HUES6 (cell line): Measurements from ENCODE around the gene C2CD4B.

Experiments
- H3K27ac ChIP-seq: 2 replicates; pipeline ENCODE4 v1.7.0; 2013; ENCODE audit warnings: low read depth, mild to moderate bottlenecking, low read length, inconsistent platforms
- H3K27me3 ChIP-seq: 2 replicates; pipeline ENCODE4 v1.6.1; 2013; ENCODE audit warnings: low read length; ENCODE audit not compliant: control insufficient read depth, insufficient read depth
- H3K36me3 ChIP-seq: 2 replicates; pipeline ENCODE4 v1.6.1; 2013; ENCODE audit warnings: low read length; ENCODE audit not compliant: control insufficient read depth, insufficient read depth
- H3K4me1 ChIP-seq: 2 replicates; pipeline ENCODE4 v1.6.1; 2013; ENCODE audit warnings: low read length; ENCODE audit not compliant: control insufficient read depth, insufficient read depth
- H3K4me3 ChIP-seq: 2 replicates; pipeline ENCODE4 v1.5.1; 2013; ENCODE audit warnings: low read depth, low read length
- H3K9ac ChIP-seq: one replicate; pipeline ENCODE4 v1.6.1; 2013; ENCODE audit warnings: mild to moderate bottlenecking, low read length
- H3K9me3 ChIP-seq: 2 replicates; pipeline ENCODE4 v1.6.1; 2013; ENCODE audit warnings: low read depth, low read length; ENCODE audit not compliant: control insufficient read depth, insufficient read depth

The C2CD4B gene

DNA sequence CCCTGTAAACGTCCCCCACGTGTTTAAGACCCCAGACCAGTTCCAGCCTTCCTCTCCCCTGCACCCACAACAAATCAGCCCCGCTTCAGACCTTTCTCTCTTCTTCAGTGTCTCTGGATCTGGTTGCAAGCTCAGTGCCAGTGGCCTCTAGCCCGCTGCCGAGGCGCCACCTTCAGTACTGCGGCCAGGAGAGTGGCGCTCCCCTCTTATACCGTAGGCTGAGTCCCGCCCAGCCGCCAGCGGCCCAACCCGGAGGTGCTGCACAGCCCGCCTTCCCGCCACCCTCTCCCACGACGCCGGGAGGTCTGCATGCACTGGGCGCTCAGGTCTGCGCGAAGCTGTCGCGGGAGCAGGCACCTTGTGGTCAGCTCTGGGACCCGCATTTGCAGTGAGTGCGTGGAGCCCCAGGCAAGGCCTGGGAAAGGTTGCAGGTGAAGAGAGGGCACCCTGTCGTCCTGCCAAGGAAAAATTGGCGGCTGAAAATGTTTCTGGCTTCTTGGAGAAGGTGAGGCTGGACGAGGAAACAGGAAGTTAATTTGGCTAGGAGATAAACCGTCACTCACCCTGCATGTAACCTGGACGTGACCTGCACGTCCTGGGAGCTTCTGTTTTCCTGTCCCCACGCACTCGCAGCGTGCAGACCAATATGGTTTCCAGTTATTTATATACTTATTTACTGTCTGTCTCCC, at the start of gene C2CD4B:
TSS of gene C2CD4B (minus strand) at position 182 of the 689 bp plus-strand sequence. CDS start 301 bp downstream, outside the sequence.
- Histone ChIP-seq H3K27me3 (peaks cover 78% of the 10 kb centered on the region), H3K9me3 (no peaks in the 10 kb centered on the region), H3K9ac (no peak within 1 kb of the TSS), H3K27ac (no peak within 1 kb of the TSS), H3K36me3 (no peaks in the 10 kb centered on the region), H3K4me1 (no peaks in the 10 kb centered on the region), H3K4me3 (peak within 1 kb of the TSS; percentile 49)

DNA sequence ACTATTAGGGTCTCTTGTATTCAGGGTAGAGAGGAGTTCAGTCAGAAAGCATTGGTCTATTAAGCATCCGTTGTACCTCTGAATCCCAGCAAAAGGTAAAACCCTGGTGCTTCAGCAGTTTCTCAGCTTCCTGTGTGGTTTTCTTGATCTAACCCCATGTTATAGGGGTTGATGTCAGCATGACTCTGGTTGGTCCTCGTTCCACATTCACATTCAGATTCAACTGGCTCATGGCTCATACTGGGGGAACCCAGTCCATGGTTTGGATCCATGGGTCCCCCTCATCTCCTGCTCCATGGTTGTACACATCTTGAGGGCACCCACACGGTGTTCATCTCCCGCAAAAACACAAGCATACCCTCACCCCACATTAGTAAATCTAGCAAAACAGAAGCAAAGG, 47.7 kb upstream of the C2CD4B start:
- Histone ChIP-seq H3K27ac (no peak overlapping the region), H3K36me3 (no peaks in the 10 kb centered on the region), H3K27me3 (no peaks in the 10 kb centered on the region), H3K4me3 (no peak overlapping the region), H3K9ac (no peak overlapping the region), H3K9me3 (peaks cover 53% of the 10 kb centered on the region), H3K4me1 (no peaks in the 10 kb centered on the region)

- H3K4me1 ChIP-seq: no peaks in the 10 kb centered on the region
- no peaks in the 10 kb centered on the region for H3K27me3 ChIP-seq
- no peak overlapping the region for H3K4me3 ChIP-seq
- no peak overlapping the region for H3K9ac ChIP-seq
- no peak overlapping the region for H3K27ac ChIP-seq
- H3K36me3 ChIP-seq: no peaks in the 10 kb centered on the region
- peaks cover 42% of the 10 kb centered on the region for H3K9me3 ChIP-seq
Observed at GRCh38 chr15:62211348-62211747, 46.3 kb upstream of the C2CD4B start.

DNA sequence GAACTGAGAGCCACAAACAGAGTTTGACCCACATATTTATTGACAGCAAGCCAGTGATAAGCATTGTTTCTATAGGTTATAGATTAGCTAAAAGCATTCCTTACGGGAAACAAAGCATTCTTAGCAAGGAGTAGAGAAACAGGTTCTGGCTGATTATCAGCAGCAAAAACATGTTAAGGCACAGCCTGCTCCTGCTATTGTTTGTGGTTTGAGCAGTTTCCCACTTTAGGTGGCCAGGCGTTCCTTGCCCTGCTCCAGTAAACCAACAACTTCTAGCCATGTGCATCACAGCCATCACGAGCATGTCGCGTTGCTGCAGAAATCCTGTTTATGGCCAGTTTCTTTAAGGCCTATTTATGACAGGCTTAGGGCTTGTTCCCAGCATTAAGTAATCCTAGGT, 44.7 kb upstream of the C2CD4B start:
- Histone ChIP-seq H3K36me3 (no peaks in the 10 kb centered on the region), H3K9ac (no peak overlapping the region), H3K4me1 (no peaks in the 10 kb centered on the region), H3K27me3 (no peaks in the 10 kb centered on the region), H3K27ac (no peak overlapping the region), H3K9me3 (peaks cover 32% of the 10 kb centered on the region), H3K4me3 (no peak overlapping the region)

GRCh38 chr15:62209322-62209721, 44.2 kb upstream of the C2CD4B start:
- Histone ChIP-seq H3K36me3 (no peaks in the 10 kb centered on the region), H3K9me3 (peaks cover 28% of the 10 kb centered on the region), H3K4me1 (no peaks in the 10 kb centered on the region), H3K27me3 (no peaks in the 10 kb centered on the region), H3K27ac (no peak overlapping the region), H3K4me3 (no peak overlapping the region), H3K9ac (no peak overlapping the region)

- no peaks in the 10 kb centered on the region for H3K4me1 ChIP-seq
Observed at GRCh38 chr15:62208884-62209283, 43.8 kb upstream of the C2CD4B start.

GRCh38 chr15:62208367-62208766, 43.3 kb upstream of the C2CD4B start:
- no peak overlapping the region for H3K9ac ChIP-seq
- peaks cover 26% of the 10 kb centered on the region for H3K9me3 ChIP-seq
- H3K27ac ChIP-seq: no peak overlapping the region
- no peaks in the 10 kb centered on the region for H3K27me3 ChIP-seq
- no peaks in the 10 kb centered on the region for H3K36me3 ChIP-seq
- H3K4me1 ChIP-seq: no peaks in the 10 kb centered on the region
- H3K4me3 ChIP-seq: no peak overlapping the region

More at GRCh38 chr15:62208884-62209283, 43.8 kb upstream of the C2CD4B start:
- no peak overlapping the region for H3K27ac ChIP-seq
- H3K9me3 ChIP-seq: peaks cover 26% of the 10 kb centered on the region
- H3K9ac ChIP-seq: no peak overlapping the region
- H3K36me3 ChIP-seq: no peaks in the 10 kb centered on the region
- no peak overlapping the region for H3K4me3 ChIP-seq
- H3K27me3 ChIP-seq: no peaks in the 10 kb centered on the region

GRCh38 chr15:62190675-62191074, 25.6 kb upstream of the C2CD4B start:
- Histone ChIP-seq H3K4me1 (0 out of 2 replicates have a peak, but pooled peaks cover 7% of the 10 kb centered on the region), H3K27me3 (no peaks in the 10 kb centered on the region; the same call in 1 of the 2 replicates), H3K9ac (no peak overlapping the region), H3K9me3 (peaks cover 3% of the 10 kb centered on the region; the same call in 1 of the 2 replicates), H3K4me3 (no peak overlapping the region), H3K27ac (no peak overlapping the region), H3K36me3 (no peaks in the 10 kb centered on the region)

DNA sequence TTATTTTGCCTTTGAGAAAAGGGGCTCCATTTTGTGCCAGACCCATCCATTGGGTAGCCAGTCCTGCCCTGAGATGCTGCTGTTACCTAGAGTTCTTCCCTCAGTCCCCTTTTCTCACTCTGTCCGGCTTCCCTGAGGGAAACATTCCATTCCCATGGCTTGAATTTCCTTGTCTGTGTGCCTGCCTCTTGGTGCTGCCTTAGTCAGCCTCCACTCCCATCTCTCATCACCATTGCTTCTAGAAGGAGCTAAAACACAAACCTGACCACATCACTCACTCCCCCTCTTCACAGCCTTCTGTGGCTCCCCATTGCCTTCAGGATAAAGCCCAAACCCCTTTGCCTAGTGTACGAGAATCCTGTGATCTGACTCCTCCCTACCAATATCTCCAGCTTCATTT, 25.2 kb upstream of the C2CD4B start:
- Histone ChIP-seq H3K27ac (no peak overlapping the region), H3K9ac (no peak overlapping the region), H3K36me3 (no peaks in the 10 kb centered on the region), H3K4me1 (0 out of 2 replicates have a peak, but pooled peaks cover 7% of the 10 kb centered on the region), H3K4me3 (no peak overlapping the region), H3K27me3 (no peaks in the 10 kb centered on the region; the same call in 1 of the 2 replicates), H3K9me3 (peaks cover 3% of the 10 kb centered on the region; the same call in 1 of the 2 replicates)

- no peaks in the 10 kb centered on the region for H3K36me3 ChIP-seq
- H3K27me3 ChIP-seq: no peaks in the 10 kb centered on the region; the same call in 1 of the 2 replicates
- peaks cover 3% of the 10 kb centered on the region; the same call in 1 of the 2 replicates for H3K9me3 ChIP-seq
- H3K27ac ChIP-seq: no peak overlapping the region
- H3K9ac ChIP-seq: no peak overlapping the region
- 0 out of 2 replicates have a peak, but pooled peaks cover 7% of the 10 kb centered on the region for H3K4me1 ChIP-seq
- H3K4me3 ChIP-seq: no peak overlapping the region
Observed at GRCh38 chr15:62188744-62189143, 23.7 kb upstream of the C2CD4B start.

DNA sequence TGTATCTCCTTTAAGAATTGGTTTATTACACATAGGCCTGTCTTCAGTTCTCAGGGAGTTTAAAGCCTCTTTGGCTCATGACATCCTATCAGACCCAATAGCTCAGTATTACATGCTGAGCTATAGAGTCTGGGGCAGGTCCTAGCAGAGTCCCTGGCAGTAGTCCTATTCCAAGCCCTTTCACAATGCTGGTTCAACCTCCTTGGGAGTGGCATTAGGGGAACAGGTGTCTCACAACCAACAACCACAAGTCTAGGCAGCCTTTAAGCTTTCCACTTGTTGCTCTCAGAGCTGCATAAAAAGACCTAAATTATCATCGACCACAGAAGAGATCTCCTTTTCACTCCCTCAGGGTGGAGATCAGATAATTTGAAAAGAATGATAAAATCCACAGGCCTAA, 22.8 kb upstream of the C2CD4B start:
- H3K27me3 ChIP-seq: no peaks in the 10 kb centered on the region; the same call in 1 of the 2 replicates
- no peak overlapping the region for H3K27ac ChIP-seq
- no peak overlapping the region for H3K4me3 ChIP-seq
- 0 out of 2 replicates have a peak, but pooled peaks cover 7% of the 10 kb centered on the region for H3K4me1 ChIP-seq
- peaks cover 3% of the 10 kb centered on the region; the same call in 1 of the 2 replicates for H3K9me3 ChIP-seq
- H3K9ac ChIP-seq: no peak overlapping the region
- H3K36me3 ChIP-seq: no peaks in the 10 kb centered on the region
